Frontal cortex (tissue), 4 donors: Measurements from ENCODE around the gene TAS2R43. TPM values are rescaled to one million over a fixed set of nuclear protein-coding genes. Genes with fewer than 3 reads are reported as not detected.
"Not testable (repeated sequence)": the region's sequence is repeated elsewhere in the genome, so short reads cannot be mapped to it uniquely, and the experiment has no call there.

Experiments
- DNase-seq, 2 donors: peaks; one replicate each; pipeline ENCODE4 v3.0.0; 2012; ENCODE audit warnings: low spot score in 2 of 2
- FAIRE-seq: peaks from 2 replicates; lab custom pipeline; 2012; peaks lifted over from hg19 to GRCh38; lab: Jason Lieb, UNC
- small RNA-seq: library from RNA; depleted of rRNA; stranded (forward); fragments of <200 nt; gene quantifications from one replicate; pipeline ENCODE3, GENCODE V24; 2014
- total RNA-seq: library from RNA; depleted of rRNA; stranded (reverse); fragments of >200 nt; gene quantifications from one replicate; pipeline ENCODE4 v1.2.3, GENCODE V29; 2014
- donor health status: control.
- donor health status: control.
- donor health status: control.

Gene TAS2R43
- total RNA-seq, 1 donor from 2014 or later: 3.7 TPM

GRCh38 chr12:11067514-11067913, 24.6 kb downstream of the TAS2R43 start:
- DNase-seq (no peak), FAIRE-seq (no peak)

GRCh38 chr12:11062194-11062593, 29.9 kb downstream of the TAS2R43 start, which contains the start of gene TAS2R46:
Gene TAS2R46, minus strand, starts transcription at chr12:11062294. Its CDS starts 0 bp downstream, at chr12:11062294.
- FAIRE-seq, DNase-seq: not testable (repeated sequence)

- DNase-seq (no peak), FAIRE-seq (no peak)
These were observed 32.3 kb downstream of the TAS2R43 start for GRCh38 chr12:11059784-11060183.

GRCh38 chr12:11059041-11059440, 33.1 kb downstream of the TAS2R43 start:
- FAIRE-seq (no peak), DNase-seq (no peak)

GRCh38 chr12:11055306-11055705, 36.8 kb downstream of the TAS2R43 start:
- no peak for DNase-seq
- FAIRE-seq: no peak

DNA sequence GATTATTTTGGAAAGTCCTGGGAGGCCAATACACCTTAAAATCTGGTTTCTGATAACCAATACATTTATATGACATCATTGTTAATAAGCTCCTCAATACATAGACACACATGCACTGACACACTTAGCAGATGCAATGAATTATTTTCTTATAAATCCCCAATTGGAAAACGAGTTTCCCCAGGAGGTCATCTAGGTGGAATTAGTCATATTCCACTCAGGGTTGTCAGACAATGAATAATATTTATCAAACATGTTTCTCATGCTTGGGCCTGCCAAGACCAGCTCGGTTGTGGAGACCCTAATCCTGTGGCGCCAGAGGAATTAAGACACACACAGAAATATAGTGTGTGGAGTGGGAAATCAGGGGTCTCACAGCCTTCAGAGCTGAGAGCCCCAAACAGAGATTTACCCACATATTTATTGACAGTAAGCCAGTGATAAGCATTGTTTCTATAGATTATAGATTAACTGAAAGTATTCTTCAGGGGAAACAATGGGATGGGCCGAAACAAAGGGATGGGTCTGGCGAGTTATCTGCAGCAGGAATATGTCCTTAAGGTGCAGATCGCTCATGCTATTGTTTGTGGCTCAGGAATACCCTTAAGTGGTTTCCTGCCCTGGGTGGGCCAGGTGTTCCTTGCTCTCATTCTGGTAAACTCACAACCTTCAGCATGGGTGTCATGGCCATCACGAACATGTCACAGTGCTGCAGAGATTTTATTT, 42.1 kb downstream of the TAS2R43 start:
- FAIRE-seq, DNase-seq: not testable (repeated sequence)

GRCh38 chr12:11041366-11041765, 50.7 kb downstream of the TAS2R43 start:
- FAIRE-seq, DNase-seq: not testable (repeated sequence)

Small RNA genes lying within 50 kb of the gene (small RNA-seq; reads per million reads assigned to genes)
- gene AC018630.1: not detected

Other genes with a start within 250 kb of the TAS2R43 start
- 1.2 TPM for gene PRR4, start 242.8 kb downstream of the TAS2R43 start, total RNA-seq
- 42.0 TPM for gene PRH1, start 208.1 kb downstream of the TAS2R43 start, total RNA-seq
- 2.4 TPM for gene TAS2R13, start 182.8 kb downstream of the TAS2R43 start, total RNA-seq
- not detected for gene PRH2, start 163.1 kb downstream of the TAS2R43 start, total RNA-seq
- 5.3 TPM for gene TAS2R14, start 153.1 kb downstream of the TAS2R43 start, total RNA-seq
- 3.7 TPM for gene TAS2R50, start 105.4 kb downstream of the TAS2R43 start, total RNA-seq
- gene TAS2R20, start 94.0 kb downstream of the TAS2R43 start, total RNA-seq: 6.9 TPM
- gene TAS2R19, start 69.7 kb downstream of the TAS2R43 start, total RNA-seq: 6.9 TPM
- 7.3 TPM for gene TAS2R31, start 60.9 kb downstream of the TAS2R43 start, total RNA-seq
- 1.6 TPM for gene TAS2R46, start 30.0 kb downstream of the TAS2R43 start, total RNA-seq
- 6.5 TPM for gene TAS2R30, start 42.3 kb upstream of the TAS2R43 start, total RNA-seq
- gene SMIM10L1, start 78.9 kb upstream of the TAS2R43 start, total RNA-seq: 10.2 TPM
- gene TAS2R42, start 94.6 kb upstream of the TAS2R43 start, total RNA-seq: not detected
- gene PRB3, start 177.4 kb upstream of the TAS2R43 start, total RNA-seq: not detected
- gene PRB4, start 218.1 kb upstream of the TAS2R43 start, total RNA-seq: not detected